Fibroblast of lung (primary cell): Measurements from ENCODE around the gene ZSCAN18.

ENCODE experiments used
- EZH2 ChIP-seq: IDR thresholded peaks from 2 replicates; pipeline ENCODE4 v1.5.1; 2012; ENCODE audit warnings: low read length, control low read depth, mild to moderate bottlenecking; ENCODE audit errors: missing control alignments
- TF ChIP-seq, protein P1 (sequence below), 2 donors: IDR thresholded peaks in 1 of 2; conservative IDR thresholded peaks in 1 of 2; 1 replicate in 1 of 2; 2 replicates in 1 of 2; pipeline ENCODE4 v1.5.1; 2011 to 2012; ENCODE audit warnings: low read length in 2 of 2, control low read depth in 1 of 2, inconsistent platforms in 1 of 2, low read depth in 1 of 2, mild to moderate bottlenecking in 1 of 2

DNA sequence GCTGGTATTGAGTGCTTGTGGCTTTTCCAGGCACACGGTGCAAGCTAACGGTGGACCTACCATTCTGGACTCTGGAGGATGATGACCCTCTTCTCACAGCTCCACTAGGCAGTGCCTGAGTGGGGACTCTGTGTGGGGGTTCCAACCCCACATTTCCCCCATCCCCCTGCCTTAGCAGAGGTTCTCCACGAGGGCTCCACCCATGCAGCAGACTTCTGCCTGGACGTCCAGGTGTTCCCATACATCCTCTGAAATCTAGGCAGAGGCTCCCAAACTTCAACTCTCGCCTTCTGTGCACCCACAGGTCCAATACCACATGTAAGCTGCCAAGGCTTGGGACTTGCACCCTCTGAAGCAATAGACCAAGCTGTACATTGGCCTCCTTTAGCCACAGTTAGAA, 25.3 kb upstream of the ZSCAN18 start:
- TF ChIP-seq, protein P1, sequence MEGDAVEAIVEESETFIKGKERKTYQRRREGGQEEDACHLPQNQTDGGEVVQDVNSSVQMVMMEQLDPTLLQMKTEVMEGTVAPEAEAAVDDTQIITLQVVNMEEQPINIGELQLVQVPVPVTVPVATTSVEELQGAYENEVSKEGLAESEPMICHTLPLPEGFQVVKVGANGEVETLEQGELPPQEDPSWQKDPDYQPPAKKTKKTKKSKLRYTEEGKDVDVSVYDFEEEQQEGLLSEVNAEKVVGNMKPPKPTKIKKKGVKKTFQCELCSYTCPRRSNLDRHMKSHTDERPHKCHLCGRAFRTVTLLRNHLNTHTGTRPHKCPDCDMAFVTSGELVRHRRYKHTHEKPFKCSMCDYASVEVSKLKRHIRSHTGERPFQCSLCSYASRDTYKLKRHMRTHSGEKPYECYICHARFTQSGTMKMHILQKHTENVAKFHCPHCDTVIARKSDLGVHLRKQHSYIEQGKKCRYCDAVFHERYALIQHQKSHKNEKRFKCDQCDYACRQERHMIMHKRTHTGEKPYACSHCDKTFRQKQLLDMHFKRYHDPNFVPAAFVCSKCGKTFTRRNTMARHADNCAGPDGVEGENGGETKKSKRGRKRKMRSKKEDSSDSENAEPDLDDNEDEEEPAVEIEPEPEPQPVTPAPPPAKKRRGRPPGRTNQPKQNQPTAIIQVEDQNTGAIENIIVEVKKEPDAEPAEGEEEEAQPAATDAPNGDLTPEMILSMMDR (conservative IDR thresholded peaks at IDR 0.05 in 1 of 2, IDR thresholded peaks at IDR 0.05 in 1 of 2; ENCODE audit: low read depth in 1 of 2, low read length in 2 of 2), result no peak
- no peak for TF ChIP-seq EZH2
